Peyer's patch (tissue), 4 donors: ENCODE data around the gene PRKACG.

Experiments
- POLR2A ChIP-seq, 2 donors: fragments of 450-650 bp; IDR thresholded peaks; one replicate each; pipeline ENCODE4 v1.5.1; 2017; ENCODE audit warnings: antibody characterized with exemption in 2 of 2, mild to moderate bottlenecking in 2 of 2, moderate library complexity in 2 of 2
- TF ChIP-seq, protein P1 (sequence below), 6 experiments: fragments of 450-650 bp in 4 of 6; fragments of 200-600 bp in 2 of 6; sonication (generic) in 1 of 6; IDR thresholded peaks; one replicate each; pipeline ENCODE4 v1.5.1; 2017 to 2019; ENCODE audit warnings: antibody characterized with exemption in 6 of 6, mild to moderate bottlenecking in 3 of 6, moderate library complexity in 1 of 6

DNA sequence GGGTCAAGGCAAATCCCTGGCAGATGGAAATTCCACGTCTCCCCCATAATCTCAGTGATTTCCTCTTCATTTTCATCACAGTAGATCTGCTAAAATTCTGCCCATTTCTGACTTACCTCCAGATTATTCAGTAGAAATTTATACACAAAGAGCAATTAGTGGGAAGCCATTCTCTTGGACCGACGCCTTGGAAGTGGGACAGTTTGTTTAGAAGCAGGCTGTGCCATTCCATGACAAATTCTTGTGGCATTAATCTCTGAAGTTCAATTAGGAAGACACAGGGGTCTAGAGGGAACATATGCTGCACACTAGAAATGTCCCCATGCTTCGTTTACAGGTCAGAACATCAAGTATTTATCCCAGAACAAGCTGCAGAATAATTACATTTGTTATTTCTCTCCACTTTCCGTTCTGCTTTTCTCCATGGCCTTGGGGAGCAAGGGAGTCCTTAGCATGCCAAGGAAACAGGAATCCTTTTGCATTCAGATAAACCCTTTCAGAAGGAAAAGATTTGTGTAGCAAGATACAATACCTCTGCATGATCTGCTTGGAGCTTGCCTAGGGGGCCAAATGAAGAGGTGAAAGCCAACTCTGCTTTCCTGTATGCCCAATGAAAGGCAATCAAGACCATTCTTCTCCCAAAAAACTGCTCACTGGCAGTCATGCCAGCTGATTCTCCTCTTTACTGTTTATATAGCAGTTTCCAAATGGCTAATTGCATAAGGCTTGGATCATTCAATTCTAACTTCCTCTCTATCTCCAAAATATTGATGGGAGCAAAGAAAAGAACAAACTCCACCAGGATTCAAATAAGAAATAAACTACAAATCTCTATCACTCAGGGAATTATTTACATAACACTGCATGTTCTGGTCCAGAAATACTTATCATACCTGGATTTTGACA is 2.5 kb upstream of the PRKACG start:
- TF ChIP-seq, protein P1, sequence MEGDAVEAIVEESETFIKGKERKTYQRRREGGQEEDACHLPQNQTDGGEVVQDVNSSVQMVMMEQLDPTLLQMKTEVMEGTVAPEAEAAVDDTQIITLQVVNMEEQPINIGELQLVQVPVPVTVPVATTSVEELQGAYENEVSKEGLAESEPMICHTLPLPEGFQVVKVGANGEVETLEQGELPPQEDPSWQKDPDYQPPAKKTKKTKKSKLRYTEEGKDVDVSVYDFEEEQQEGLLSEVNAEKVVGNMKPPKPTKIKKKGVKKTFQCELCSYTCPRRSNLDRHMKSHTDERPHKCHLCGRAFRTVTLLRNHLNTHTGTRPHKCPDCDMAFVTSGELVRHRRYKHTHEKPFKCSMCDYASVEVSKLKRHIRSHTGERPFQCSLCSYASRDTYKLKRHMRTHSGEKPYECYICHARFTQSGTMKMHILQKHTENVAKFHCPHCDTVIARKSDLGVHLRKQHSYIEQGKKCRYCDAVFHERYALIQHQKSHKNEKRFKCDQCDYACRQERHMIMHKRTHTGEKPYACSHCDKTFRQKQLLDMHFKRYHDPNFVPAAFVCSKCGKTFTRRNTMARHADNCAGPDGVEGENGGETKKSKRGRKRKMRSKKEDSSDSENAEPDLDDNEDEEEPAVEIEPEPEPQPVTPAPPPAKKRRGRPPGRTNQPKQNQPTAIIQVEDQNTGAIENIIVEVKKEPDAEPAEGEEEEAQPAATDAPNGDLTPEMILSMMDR (IDR thresholded peaks at IDR 0.05): no peak
- TF ChIP-seq POLR2A (IDR thresholded peaks at IDR 0.05): no peak
